Measurements from ENCODE around the gene MTCL1.

DNA sequence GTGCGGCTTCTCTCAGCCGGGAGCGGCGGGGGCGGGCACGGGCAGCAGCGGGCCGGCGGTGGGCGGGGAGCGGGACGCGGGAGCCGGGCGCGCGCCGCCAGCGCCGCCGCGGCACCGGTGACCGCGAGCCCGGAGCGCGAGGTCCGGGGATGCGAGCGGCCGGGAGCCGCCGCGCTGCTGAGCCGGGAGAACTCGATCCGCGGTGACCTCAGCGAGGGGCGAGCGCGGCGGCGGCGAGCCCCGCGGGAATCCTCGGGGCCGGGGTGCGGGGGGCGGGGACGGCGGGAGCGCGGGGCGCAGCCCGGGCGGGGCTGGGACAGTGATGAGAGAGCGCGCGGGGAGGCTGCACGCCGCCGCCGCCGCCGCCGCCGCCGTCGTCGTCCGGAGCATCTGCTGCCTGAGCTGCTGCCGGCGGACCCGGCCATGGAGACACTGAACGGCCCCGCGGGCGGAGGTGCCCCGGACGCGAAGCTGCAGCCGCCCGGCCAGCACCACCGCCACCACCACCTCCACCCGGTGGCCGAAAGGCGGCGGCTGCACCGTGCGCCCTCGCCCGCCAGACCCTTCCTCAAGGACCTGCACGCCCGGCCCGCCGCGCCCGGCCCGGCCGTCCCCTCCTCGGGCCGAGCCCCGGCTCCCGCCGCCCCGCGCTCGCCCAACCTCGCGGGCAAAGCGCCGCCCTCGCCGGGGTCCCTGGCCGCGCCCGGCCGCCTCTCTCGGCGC lies at the start of gene MTCL1:
- TF ChIP-seq CBFB (IDR thresholded peaks at IDR 0.05; ENCODE audit: low read depth) (no peak), EZH2 (IDR thresholded peaks at IDR 0.05; ENCODE audit: borderline replicate concordance, control insufficient read depth, low read depth, low read length) (no peak), CEBPB (IDR thresholded peaks at IDR 0.05; ENCODE audit: borderline replicate concordance in 1 of 2, low read depth in 2 of 2, low read length in 2 of 2) (no peak)

Measured in GM12878 (cell line).